GM18519 (cell line): ENCODE data around the gene PRPF39.

ENCODE experiments used
- ATAC-seq: cut with Tn5 transposase; IDR thresholded peaks from one replicate; pipeline ENCODE4 v1.9.1; 2021; ENCODE audit warnings: mild to moderate bottlenecking, moderate library complexity; ENCODE audit not compliant: unreplicated experiment, low FRiP score

PRPF39 gene, protein sequence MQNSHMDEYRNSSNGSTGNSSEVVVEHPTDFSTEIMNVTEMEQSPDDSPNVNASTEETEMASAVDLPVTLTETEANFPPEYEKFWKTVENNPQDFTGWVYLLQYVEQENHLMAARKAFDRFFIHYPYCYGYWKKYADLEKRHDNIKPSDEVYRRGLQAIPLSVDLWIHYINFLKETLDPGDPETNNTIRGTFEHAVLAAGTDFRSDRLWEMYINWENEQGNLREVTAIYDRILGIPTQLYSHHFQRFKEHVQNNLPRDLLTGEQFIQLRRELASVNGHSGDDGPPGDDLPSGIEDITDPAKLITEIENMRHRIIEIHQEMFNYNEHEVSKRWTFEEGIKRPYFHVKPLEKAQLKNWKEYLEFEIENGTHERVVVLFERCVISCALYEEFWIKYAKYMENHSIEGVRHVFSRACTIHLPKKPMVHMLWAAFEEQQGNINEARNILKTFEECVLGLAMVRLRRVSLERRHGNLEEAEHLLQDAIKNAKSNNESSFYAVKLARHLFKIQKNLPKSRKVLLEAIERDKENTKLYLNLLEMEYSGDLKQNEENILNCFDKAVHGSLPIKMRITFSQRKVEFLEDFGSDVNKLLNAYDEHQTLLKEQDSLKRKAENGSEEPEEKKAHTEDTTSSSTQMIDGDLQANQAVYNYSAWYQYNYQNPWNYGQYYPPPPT

DNA sequence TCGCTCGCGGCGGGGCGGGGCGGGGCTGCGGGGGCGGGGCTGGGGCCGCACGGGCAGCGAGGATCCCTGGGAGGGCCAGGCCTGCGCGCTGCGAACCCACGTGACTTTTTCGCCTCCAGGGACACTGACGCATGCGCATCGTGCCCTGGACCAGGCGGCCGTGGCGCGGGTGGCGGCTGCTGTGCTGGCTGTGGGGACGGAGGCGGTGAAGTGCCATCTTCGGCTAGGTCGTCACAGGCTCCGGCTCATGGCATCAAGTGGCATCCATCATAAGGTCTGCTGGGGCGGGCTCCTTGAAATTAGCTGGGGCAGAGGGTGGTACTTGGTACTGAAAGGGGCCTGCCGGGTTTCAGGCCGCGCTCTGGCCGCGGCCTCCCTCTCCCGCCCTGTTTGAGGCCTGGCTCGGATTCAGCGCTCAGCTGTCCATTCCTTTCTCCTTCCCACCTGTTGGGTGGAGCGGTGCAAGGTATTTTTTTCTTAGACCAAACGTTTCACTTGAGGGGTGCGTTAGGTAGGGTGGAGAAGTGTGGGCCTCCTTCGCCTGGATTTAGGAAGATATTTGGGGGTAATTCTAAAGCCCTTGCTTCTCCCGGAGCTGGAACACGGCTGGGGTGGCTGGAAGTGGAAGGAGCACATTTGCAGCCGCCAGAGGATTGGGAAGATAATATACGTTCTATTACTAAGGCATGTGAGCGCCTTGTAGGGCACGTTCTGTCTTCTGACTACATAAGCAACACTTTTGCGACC is at the start of gene PRPF39:
Gene PRPF39, plus strand, starts transcription at position 141 of the 747 bp plus-strand sequence. CDS start 11,124 bp downstream, outside the sequence.
- peak; percentile 93 for ATAC-seq

GRCh38 chr14:45034730-45035129 is 49.2 kb upstream of the PRPF39 start:
- ATAC-seq = no peak

GRCh38 chr14:45038256-45038655 is 45.7 kb upstream of the PRPF39 start:
- no peak for ATAC-seq

DNA sequence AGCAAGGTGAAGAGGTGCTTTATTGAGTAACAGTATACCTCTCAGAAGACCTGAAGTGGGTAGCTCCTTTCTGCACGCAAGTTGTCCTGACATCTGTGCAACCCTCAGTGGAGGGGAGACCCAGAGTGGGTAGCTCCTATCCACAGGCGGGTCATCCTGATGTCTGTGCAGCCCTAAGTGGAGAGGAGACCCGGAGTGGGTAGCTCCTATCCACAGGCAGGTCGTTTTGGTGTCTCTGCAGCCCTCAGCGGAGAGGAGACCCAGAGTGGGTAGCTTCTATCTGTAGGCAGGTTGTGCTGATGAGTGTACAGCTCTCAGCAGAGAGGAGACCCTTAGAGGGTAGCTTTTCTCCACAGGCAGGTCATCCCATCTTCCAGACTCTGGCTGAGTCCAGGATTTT is 45.1 kb upstream of the PRPF39 start:
- no peak for ATAC-seq

DNA sequence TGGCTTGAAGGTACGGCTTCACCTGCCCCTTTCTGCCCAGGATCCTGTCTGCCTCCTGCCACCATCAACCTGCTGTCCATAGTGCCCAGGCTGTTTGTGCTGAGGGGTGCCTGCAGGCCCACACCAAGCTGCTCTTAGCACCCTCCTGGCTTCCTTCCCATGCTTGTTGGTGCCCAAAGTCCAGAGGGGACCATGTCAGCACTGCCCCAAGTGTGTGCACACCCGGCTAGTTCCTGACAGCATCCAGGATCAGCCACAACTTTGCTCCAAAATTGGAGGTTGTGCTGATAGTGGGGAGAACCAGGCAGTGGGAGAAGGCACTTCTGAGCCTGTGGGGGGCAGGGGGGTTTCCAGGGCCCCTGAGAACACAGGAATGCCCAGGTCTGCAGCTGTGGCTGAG is 44.5 kb upstream of the PRPF39 start:
- ATAC-seq = no peak

GRCh38 chr14:45041641-45042040 is 42.3 kb upstream of the PRPF39 start:
- ATAC-seq = no peak

DNA sequence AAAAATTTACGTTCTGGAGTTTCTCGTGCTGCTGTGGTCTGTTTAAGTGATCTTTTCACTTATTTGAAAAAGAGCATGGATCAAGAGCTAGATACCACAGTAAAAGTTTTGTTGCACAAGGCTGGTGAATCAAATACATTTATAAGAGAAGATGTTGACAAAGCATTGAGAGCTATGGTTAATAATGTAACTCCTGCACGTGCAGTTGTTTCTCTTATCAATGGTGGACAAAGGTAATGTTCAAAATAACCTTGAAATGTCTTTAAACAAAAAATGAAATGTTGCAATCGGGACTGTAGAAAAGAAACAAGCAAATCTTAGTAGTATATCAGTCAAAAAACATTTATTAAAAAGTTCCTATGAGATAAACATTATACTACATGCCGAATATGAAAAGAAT is 39.3 kb upstream of the PRPF39 start:
- no peak for ATAC-seq

- ATAC-seq = no peak
These were observed 35.5 kb upstream of the PRPF39 start for GRCh38 chr14:45048385-45048784.

DNA sequence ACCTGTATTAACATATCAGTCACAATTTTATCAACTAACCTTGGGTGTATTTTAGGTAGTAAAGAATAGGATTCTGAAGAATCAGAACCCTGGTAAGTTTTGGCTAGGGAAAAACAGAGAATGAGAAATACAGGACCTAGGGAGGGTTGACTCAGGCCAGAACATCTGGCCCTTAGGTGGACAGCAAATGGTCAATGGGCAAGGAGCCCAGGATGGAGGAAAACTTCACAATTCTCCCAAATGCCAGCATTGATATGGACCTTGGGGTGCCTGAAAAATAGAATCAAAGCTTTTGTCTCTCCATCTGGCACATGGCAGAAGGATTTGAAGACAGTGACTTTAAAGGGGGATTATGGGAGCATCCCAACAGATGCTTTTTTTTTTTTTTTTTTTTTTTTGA is 32.7 kb upstream of the PRPF39 start:
- ATAC-seq = no peak

DNA sequence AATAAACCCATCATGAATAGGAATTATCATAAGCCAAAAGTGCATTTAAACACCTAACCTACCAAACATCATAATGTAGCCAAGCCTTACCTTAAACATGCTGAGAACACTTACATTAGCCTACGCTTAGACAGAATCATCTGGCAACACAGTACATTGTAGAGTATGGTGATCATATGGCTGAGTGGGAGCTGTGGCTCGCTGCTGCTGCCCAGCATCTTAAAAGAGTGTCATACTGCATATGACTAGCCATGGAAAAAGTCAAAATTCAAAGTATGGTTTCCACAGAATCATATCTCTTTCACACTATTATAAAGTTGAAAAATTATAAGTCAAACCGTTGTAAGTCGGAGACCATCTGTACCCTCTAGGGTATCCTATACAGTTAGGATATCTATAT is 32.0 kb upstream of the PRPF39 start:
- no peak for ATAC-seq

DNA sequence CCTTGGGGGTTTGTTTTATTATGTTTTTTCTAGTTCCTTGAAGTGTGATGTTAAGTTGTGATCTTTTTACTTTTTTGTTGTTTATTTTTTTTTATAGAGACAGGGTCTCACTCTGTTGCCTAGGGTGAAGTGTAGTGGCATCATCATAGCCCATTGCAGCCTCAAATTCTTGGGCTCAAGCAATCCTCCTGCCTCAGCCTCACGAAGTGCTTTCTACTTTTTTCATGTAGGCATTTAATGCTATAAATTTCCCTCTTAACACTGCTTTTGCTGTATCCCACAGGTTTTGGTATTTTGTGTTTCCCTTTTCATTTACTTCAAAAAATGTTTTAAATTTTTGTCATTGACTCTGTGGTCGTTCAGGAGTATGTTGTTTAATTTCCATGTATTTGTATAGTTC is 26.6 kb upstream of the PRPF39 start:
- ATAC-seq = no peak

DNA sequence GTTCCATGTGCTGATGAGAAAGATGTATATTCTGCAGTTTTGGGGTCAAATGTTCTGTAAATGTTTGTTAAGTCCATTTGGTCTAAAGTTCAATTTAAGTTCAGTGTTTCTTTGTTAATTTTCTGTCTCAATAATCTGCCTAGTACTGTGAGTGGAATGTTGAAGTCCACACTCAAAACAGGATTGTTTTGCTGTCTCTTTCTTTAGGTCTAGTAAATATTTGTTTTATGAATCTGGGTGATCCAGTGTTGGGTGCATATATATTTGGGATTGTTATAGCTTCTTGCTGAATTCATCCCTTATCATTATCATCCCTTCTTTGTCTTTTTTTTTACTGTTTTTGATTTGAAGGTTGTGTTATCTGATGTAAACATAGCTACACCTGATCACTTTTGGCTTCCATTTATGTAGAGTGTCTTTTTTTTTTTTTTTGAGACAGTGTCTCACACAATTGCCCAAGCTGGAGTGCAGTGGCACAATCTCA is 26.0 kb upstream of the PRPF39 start:
- no peak for ATAC-seq

- ATAC-seq = no peak
These were observed 23.4 kb upstream of the PRPF39 start for GRCh38 chr14:45060551-45060950.

DNA sequence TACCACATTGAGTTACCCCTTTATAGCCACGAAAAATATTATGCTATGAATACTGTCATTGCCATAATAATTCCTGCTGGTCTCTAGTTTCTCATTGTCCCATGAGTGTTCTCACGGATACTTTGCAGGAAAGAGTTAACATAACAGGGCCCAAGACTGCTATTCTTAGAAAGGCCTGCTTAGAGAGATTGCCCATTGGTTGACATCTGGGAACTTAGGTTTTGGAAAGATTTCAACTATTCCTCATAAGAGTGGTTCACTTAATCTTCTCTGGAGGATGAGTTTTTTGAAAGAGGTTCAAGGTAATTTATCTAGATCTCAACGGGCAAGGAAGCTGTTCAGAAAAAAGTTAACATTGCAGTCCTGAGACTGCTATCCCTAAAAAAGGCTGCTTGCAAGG is 18.4 kb upstream of the PRPF39 start:
- ATAC-seq = no peak

DNA sequence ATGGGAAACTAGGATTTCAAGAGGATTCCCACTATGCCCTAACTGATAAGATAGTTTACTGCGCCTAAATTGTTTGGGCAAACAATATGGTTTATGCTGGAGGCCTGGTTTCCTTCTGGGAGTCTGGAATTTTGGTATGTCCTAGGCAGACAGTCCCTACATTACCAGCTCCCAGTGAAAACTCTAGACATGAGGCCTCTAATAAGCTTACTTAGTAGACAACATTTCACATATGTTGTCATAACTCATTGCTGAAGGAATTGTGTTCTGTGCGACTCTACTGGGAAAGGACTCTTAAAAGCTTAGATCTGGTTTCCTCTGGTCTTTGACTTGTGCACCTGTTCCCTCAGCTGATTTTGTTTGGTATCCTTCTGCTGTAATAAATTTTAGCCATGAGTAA is 18.0 kb upstream of the PRPF39 start:
- ATAC-seq = no peak

DNA sequence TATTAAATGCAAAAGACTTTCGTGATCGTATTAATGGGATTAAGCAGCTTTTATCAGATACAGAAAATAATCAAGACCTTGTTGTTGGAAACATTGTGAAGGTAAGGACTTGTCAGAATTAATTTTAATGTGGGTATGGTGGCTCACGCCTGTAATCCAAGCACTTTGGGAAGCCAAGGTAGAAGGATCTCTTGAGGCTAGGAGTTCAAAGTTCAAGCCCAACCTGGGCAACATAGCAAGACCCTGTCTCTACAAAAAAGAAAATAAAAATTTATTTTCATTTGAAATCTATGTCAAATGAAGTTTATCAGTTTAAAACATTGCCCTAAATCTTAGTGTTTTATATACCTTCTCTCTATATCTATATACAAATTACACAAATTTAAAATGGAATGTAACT is 17.2 kb upstream of the PRPF39 start:
- ATAC-seq = no peak

DNA sequence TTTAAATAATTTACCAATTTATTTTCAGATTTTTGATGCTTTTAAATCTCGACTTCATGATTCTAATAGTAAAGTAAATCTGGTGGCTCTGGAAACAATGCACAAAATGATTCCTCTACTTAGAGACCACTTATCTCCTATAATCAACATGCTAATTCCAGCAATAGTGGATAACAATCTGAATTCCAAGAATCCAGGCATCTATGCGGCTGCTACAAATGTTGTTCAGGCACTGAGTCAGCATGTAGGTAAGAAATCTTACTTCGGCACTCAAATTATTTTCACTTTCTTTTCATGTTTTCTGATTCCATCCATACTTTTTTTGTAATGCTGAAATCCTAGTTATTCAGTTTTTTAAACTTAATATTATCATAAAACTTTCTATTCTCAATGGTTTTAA is 15.5 kb upstream of the PRPF39 start:
- ATAC-seq = no peak

DNA sequence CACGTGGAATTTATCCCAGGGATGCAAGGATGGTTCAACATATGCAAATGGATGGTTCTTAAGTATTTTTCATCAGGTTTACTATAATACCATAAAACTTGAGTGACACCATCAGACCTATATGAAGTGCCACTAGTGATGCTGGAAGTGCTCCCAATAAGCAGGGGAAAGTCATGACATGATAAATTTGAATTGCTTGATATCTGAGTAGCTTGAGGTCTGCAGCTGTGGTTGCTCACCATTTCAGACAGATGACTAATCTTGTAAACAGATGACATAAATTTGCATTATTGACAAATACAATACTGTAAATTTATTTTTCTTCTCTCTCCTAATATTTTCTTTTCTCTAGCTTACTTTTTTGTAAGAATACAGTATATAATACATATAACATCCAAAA is 13.7 kb upstream of the PRPF39 start:
- ATAC-seq = no peak

- ATAC-seq = no peak
These were observed 11.8 kb upstream of the PRPF39 start for GRCh38 chr14:45072126-45072525.

GRCh38 chr14:45073231-45073879 is 10.6 kb upstream of the PRPF39 start:
- ATAC-seq = no peak

GRCh38 chr14:45078323-45078722 is 5.6 kb upstream of the PRPF39 start:
- ATAC-seq = no peak
